Kidney (tissue), 14 donors: ENCODE data around the gene KCNB1. TPM values are rescaled to one million over a fixed set of nuclear protein-coding genes. Genes with fewer than 3 reads are reported as not detected.

Source experiments
- DNase-seq, 5 donors: peaks; one replicate each; pipeline ENCODE4 v3.0.0-alpha.2; 2013 to 2020
- FAIRE-seq: peaks from 2 replicates; lab custom pipeline; 2012; peaks lifted over from hg19 to GRCh38; lab: Jason Lieb, UNC
- H3K27ac ChIP-seq, 2 donors: one replicate each; pipeline ENCODE4 v1.7.0; 2013; ENCODE audit warnings: low read depth in 2 of 2, low read length in 2 of 2, inconsistent platforms in 1 of 2
- H3K27me3 ChIP-seq: one replicate; pipeline ENCODE4 v1.7.1; 2013; ENCODE audit warnings: low read length, inconsistent platforms; ENCODE audit not compliant: control insufficient read depth, insufficient read depth
- H3K36me3 ChIP-seq, 3 donors: one replicate each; pipeline versions ENCODE4 v1.7.0 to v1.7.1; 2013; ENCODE audit warnings: low read length in 3 of 3, control low read depth in 1 of 3, inconsistent platforms in 1 of 3; ENCODE audit not compliant: insufficient read depth in 3 of 3, control insufficient read depth in 2 of 3
- H3K4me1 ChIP-seq, 3 donors: one replicate each; pipeline versions ENCODE4 v1.7.0 to v1.7.1; 2013; ENCODE audit warnings: low read length in 3 of 3, inconsistent platforms in 1 of 3, low read depth in 1 of 3; ENCODE audit not compliant: control insufficient read depth in 2 of 3, insufficient read depth in 2 of 3
- H3K4me3 ChIP-seq, 3 donors: one replicate each; pipeline versions ENCODE4 v1.7.0 to v1.8.1; 2013; ENCODE audit warnings: low read length in 3 of 3, control low read depth in 1 of 3, inconsistent platforms in 1 of 3
- H3K9ac ChIP-seq, 3 donors: one replicate each; pipeline versions ENCODE4 v1.7.0 to v1.7.1; 2013; ENCODE audit warnings: low read length in 3 of 3, control low read depth in 1 of 3, inconsistent platforms in 1 of 3
- H3K9me3 ChIP-seq, 3 donors: one replicate each; pipeline versions ENCODE4 v1.7.0 to v1.7.1; 2013; ENCODE audit warnings: low read length in 3 of 3, control low read depth in 1 of 3, inconsistent platforms in 1 of 3; ENCODE audit not compliant: control insufficient read depth in 2 of 3, insufficient read depth in 1 of 3
- CTCF ChIP-seq: IDR thresholded peaks from 3 replicates; pipeline ENCODE4 v1.5.1; 2012; ENCODE audit warnings: mild to moderate bottlenecking, moderate library complexity, borderline replicate concordance; ENCODE audit not compliant: insufficient read depth; ENCODE audit errors: extremely low read depth
- intact Hi-C: fragments of 100-400 bp; cut with DNase I; formaldehyde crosslinking; loops from one replicate; pipeline ENCODE4 v1.11.1; 2022
- polyA plus RNA-seq: library from polyadenylated mRNA; stranded (reverse); fragments of 350-450 nt; fragmentation: Illumina TruSeq; extraction: RNeasy Lipid Tissue Mini Kit (QIAGEN cat#74804); gene quantifications from one replicate; pipeline ENCODE4 v1.2.3, GENCODE V29; 2014; ENCODE audit warnings: low read depth, low replicate concordance; ENCODE audit not compliant: insufficient read depth
- total RNA-seq: library from RNA; stranded (reverse); fragmentation: NEBNext Ultra II Directional; extraction: Animal tissue kit (Norgen Biotek cat#: 25700); gene quantifications from one replicate; pipeline ENCODE4 v1.2.1, GENCODE V29; 2021
- donor health status: control.
- donor health status: control.
- donor health status: control.
- donor health status: control.
- donor health status: control.
- donor health status: DM: yes; HTN: yes; CAD: no.
- donor health status: Normal renal cell carcinoma (clear cell type).

Gene KCNB1
- total and polyA plus RNA-seq, 2 donors from 2014 or later = 0.26 to 1.2 TPM

- intact Hi-C loops = no loop called here
- FAIRE-seq = no peak
These were observed 92.6 kb downstream of the KCNB1 start for GRCh38 chr20:49389854-49390253.

GRCh38 chr20:49388744-49389143 lies 93.7 kb downstream of the KCNB1 start:
- H3K27me3 ChIP-seq = no peaks in the 10 kb centered on the region
- intact Hi-C loops = no loop called here
- FAIRE-seq (no peak), DNase-seq (no peak)
- no peak overlapping the region for H3K9ac ChIP-seq
- no peaks in the 10 kb centered on the region for H3K36me3 ChIP-seq
- H3K4me1 ChIP-seq = no peaks in the 10 kb centered on the region
- H3K27ac ChIP-seq = no peak overlapping the region
- H3K4me3 ChIP-seq = no peak overlapping the region
- no peaks in the 10 kb centered on the region for H3K9me3 ChIP-seq
- TF ChIP-seq CTCF = no peak

More at GRCh38 chr20:49389854-49390253, 92.6 kb downstream of the KCNB1 start:
- no peak for DNase-seq
- no peak for TF ChIP-seq CTCF
- H3K9me3 ChIP-seq = no peaks in the 10 kb centered on the region
- no peaks in the 10 kb centered on the region for H3K36me3 ChIP-seq
- H3K4me3 ChIP-seq = no peak overlapping the region
- no peak overlapping the region for H3K9ac ChIP-seq
- H3K27ac ChIP-seq = no peak overlapping the region
- H3K4me1 ChIP-seq = no peaks in the 10 kb centered on the region
- no peaks in the 10 kb centered on the region for H3K27me3 ChIP-seq

GRCh38 chr20:49387581-49387939 lies 94.9 kb downstream of the KCNB1 start:
- Histone ChIP-seq H3K9me3 (no peaks in the 10 kb centered on the region), H3K9ac (no peak overlapping the region), H3K36me3 (no peaks in the 10 kb centered on the region), H3K27ac (no peak overlapping the region), H3K27me3 (no peaks in the 10 kb centered on the region), H3K4me3 (no peak overlapping the region), H3K4me1 (no peaks in the 10 kb centered on the region)
- intact Hi-C loops = no loop called here
- TF ChIP-seq CTCF = no peak
- DNase-seq = no peak
- no peak for FAIRE-seq
